Lower leg skin (tissue), 3 donors: ENCODE data around the gene PRPF8.

ENCODE experiments used
- CTCF ChIP-seq, 3 donors: fragments of 450-650 bp; IDR thresholded peaks; one replicate each; pipeline ENCODE4 v1.5.1; 2016; ENCODE audit warnings: antibody characterized with exemption in 3 of 3, mild to moderate bottlenecking in 3 of 3, moderate library complexity in 2 of 3
- POLR2A ChIP-seq, 2 donors: fragments of 450-650 bp; IDR thresholded peaks; one replicate each; pipeline ENCODE4 v1.6.1; 2016 to 2017; ENCODE audit warnings: antibody characterized with exemption in 2 of 2, mild to moderate bottlenecking in 1 of 2, moderate library complexity in 1 of 2

DNA sequence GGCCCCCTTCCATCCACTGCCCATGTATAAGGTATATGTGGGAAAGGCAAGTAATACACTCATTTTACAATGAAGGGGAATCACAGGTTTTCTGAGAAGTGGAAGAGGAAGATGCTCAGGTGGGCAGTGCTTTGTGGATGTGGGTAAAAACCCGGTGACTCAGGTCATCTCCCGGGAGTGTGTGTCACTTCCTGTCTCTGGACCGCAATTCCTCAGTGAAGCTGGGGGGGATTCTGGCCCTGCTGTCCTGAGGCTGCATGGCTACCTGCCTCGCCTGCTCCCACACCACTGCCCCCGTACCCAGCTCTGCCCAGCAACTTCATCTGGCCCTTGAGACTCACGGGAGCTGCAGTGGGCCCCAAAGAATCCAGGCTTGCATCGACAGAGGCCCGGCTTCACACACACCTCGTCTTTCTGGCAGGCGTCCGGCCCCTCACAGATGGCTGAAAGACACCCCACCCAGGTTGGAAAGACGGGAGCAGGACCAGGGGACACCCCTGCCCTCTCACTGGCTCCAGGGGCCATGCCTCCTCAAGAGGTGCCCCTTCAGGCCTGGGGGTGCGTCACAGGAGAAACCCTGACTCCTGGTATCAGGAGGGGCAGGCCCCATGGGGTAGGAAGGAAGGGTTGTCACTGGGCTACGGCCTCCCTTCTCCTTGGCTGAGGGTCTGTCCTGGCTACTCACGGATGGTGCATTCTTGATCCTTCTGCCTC lies 40.0 kb downstream of the PRPF8 start:
- no peak for TF ChIP-seq CTCF (IDR thresholded peaks at IDR 0.05)
- TF ChIP-seq POLR2A (IDR thresholded peaks at IDR 0.05) = no peak
